Brain microvascular endothelial cell (primary cell): ENCODE results near the gene PNMA8C.

Experiments
- DNase-seq: peaks from one replicate; pipeline ENCODE4 v3.0.0-alpha.2; 2020
- H3K27ac ChIP-seq: fragments of 250-450 bp; sonication (Bioruptor Pico); 2 replicates; pipeline ENCODE4 v1.5.1; 2020; ENCODE audit warnings: mild to moderate bottlenecking, moderate library complexity
- H3K27me3 ChIP-seq: fragments of 250-450 bp; sonication (Bioruptor Pico); replicated peaks from 2 replicates; pipeline ENCODE4 v1.5.1; 2020; ENCODE audit warnings: mild to moderate bottlenecking
- H3K36me3 ChIP-seq: fragments of 250-450 bp; sonication (Bioruptor Pico); replicated peaks from 2 replicates; pipeline ENCODE4 v1.5.1; 2020; ENCODE audit warnings: mild to moderate bottlenecking
- H3K4me3 ChIP-seq: 2 replicates; pipeline ENCODE4 v1.5.1; 2011; ENCODE audit warnings: low read depth, mild to moderate bottlenecking, control low read depth, low read length, moderate library complexity
- in situ Hi-C: cut with HindIII; loops from 2 replicates; pipeline ENCODE4 v1.10.0; 2017; ENCODE audit warnings: low sequenced_read_pairs, low pct_ligation_motif_present
- TF ChIP-seq, protein P1 (sequence below): IDR thresholded peaks from 2 replicates; pipeline ENCODE4 v1.5.1; 2011; ENCODE audit warnings: low read depth, mild to moderate bottlenecking, moderate library complexity, low read length, control low read depth, inconsistent platforms; ENCODE audit errors: missing control alignments

Gene PNMA8C

DNA sequence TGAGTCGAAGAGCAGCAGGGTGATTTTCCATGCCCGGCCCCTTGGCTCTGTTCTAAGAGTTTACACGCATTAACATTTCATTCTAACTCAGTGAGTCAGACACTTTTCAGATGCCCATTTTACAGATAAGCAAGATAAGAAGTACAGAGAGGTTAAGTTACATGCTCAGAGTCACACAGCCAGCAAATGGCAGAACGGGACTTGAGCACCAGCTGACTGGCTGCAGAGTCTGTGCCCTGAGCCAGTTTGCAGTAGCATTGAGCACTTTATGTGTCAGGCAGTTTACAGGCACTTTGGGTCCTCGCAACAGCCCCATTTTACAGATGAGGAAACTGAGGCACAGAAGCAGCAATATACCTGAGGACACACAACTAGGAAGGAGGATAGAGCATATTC lies 34.3 kb downstream of the PNMA8C start:
- in situ Hi-C loops = no loop called here
- Histone ChIP-seq H3K36me3 (peaks cover 26% of the 10 kb centered on the region), H3K27ac (no peak overlapping the region), H3K4me3 (no peak overlapping the region), H3K27me3 (no peaks in the 10 kb centered on the region)
- TF ChIP-seq, protein P1, sequence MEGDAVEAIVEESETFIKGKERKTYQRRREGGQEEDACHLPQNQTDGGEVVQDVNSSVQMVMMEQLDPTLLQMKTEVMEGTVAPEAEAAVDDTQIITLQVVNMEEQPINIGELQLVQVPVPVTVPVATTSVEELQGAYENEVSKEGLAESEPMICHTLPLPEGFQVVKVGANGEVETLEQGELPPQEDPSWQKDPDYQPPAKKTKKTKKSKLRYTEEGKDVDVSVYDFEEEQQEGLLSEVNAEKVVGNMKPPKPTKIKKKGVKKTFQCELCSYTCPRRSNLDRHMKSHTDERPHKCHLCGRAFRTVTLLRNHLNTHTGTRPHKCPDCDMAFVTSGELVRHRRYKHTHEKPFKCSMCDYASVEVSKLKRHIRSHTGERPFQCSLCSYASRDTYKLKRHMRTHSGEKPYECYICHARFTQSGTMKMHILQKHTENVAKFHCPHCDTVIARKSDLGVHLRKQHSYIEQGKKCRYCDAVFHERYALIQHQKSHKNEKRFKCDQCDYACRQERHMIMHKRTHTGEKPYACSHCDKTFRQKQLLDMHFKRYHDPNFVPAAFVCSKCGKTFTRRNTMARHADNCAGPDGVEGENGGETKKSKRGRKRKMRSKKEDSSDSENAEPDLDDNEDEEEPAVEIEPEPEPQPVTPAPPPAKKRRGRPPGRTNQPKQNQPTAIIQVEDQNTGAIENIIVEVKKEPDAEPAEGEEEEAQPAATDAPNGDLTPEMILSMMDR = no peak
- no peak for DNase-seq

DNA sequence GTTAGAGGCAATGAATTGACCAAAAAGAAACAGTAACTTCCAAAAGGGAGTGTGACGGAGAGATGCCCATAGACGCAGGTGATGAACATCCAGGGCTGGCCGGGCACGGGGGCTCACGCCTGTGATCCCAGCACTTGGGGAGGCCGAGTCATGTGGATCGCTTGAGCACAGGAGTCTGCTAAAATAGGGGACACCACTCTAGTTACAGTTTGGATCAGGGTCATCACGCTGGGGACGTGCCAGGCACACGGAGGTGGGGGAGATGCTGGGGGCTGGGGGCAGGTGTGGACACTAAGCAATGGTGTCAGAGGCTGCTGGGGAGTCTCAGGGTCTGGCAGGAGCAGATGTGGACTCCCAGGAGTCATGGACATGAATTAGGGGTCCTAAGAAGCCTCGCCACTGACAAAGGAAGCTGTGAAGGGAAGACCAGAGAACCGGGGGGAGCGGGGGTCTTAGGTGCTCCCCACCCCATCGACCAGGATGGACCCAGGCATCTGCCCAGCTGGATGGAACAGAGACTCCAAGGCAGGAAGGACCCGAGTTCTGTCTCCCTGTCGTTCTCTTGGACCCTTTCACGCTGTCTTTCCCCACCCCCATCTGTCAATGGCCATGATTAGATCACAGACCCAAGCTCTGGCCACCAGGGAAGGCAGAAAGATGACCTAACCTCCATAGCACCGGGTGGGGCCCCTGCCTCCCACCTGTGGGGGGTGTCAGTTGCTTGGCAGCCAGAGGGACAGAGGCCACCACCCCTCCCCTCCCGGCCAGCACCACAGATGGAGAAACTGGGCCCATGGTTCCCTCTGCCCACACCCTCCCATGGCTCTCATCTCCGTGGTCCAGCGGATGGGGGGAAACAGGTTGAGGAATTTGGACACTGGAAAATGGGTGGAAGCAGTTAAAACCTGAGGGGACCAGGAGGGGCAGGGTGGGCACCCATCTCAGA lies 35.0 kb downstream of the PNMA8C start:
- no peak for DNase-seq
- Histone ChIP-seq H3K4me3 (no peak overlapping the region), H3K27ac (no peak overlapping the region), H3K27me3 (no peaks in the 10 kb centered on the region), H3K36me3 (peaks cover 33% of the 10 kb centered on the region)
- in situ Hi-C loops = no loop called here
- TF ChIP-seq, protein P1 = no peak

DNA sequence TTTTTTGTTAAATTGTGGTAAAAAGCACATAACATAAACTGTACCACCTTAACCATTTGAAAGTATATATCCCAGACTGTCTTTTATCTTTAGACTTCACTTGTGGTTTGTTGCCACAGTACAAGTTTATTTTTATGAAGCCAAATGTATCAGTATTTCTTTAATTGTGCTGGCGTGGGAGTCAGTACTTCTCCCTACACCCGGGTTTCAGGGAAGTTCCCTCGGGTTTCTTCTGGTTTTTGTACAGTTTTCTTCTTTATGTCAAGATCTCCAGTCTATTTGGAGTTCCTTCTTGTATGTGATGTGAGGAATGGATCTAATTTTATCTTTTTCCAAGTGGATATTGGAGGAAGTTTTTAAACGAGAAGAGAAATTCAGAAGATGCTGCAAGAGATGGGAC lies 35.9 kb downstream of the PNMA8C start:
- H3K27ac ChIP-seq = no peak overlapping the region
- peaks cover 41% of the 10 kb centered on the region for H3K36me3 ChIP-seq
- DNase-seq = no peak
- no peaks in the 10 kb centered on the region for H3K27me3 ChIP-seq
- H3K4me3 ChIP-seq = no peak overlapping the region
- in situ Hi-C loops = no loop called here
- TF ChIP-seq, protein P1 = no peak

DNA sequence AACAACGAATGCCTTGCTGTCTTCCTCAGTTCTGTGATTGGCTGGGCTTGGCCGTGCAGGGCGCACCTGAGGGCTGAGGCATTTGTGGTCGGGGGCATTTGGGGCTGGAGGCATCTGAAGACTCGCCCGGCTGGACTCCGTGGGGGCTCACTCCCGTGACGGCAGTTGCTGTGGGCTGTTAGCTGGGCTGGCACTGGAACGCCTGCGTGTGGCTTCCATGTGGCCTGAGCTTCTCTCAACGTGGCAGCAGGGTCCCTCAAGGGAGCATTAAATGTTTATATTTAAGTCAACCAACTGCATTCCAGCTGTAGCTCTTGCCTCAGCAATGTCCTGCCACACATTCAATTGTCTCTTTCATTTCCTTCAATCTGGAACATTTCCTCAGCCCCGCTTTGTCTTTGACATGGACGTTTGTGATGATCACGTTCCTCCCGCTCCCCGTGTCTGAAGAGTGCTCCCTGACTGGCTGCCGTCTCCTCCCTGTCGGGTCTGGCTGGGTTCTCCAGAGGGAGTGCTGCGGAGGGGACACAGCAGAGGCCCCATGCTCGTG lies 36.4 kb downstream of the PNMA8C start:
- DNase-seq = peak; percentile 25
- in situ Hi-C loops = no loop called here
- peaks cover 47% of the 10 kb centered on the region for H3K36me3 ChIP-seq
- TF ChIP-seq, protein P1 = no peak
- H3K27me3 ChIP-seq = no peaks in the 10 kb centered on the region
- H3K27ac ChIP-seq = no peak overlapping the region
- no peak overlapping the region for H3K4me3 ChIP-seq

DNA sequence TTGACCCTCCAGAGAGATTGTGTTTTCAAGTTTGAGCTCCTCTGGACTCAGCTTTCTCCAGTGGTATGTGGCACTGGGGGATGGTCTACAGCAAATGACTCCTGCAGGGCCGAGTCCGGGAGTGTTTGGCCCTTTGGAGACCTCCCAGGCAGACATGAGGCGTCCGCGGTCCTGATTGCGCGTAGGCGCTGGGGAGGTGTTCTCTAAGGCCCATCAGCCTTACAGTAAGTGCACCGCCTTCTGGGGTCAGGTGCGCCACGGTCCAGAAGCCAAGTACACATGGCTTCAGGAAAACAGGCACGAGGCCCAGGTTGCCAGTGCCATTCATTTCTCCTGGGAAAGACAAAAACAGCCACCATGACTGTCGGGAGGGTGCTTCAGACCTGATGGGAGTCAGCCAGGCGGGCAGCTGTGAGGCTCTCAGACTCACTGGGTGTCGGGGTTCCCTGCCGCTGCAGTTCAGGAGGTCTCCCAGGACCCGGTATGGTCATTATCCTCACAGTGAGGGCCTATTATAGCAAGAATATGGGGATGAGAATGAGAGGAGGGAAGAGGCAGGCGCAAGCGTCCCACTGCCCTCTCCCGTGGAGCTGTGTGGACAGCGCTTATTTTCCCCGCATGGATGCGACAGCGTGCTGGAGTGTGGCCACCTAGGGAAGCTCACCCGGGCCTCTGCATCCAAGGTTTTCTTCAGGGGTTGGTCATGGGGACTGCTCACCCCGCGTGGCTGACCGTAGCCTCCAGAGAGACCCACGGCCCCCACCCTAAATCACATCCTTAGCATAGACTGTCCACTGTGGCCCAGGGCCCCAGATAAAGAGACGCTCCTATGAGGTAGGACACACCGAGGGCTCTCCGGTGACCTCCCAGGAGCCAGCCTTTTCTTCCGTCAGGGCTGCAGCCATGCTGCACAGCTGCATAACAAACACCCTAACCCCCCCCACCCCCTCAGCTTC lies 37.2 kb downstream of the PNMA8C start:
- Histone ChIP-seq H3K27ac (no peak overlapping the region), H3K27me3 (no peaks in the 10 kb centered on the region), H3K4me3 (no peak overlapping the region), H3K36me3 (peaks cover 52% of the 10 kb centered on the region)
- DNase-seq = no peak
- in situ Hi-C loops = no loop called here
- TF ChIP-seq, protein P1 = no peak
